Myocyte (in vitro differentiated cells): ENCODE results near the gene TPP1. TPM values are rescaled to one million over a fixed set of nuclear protein-coding genes. Genes with fewer than 3 reads are reported as not detected.

Experiments used
- DNase-seq: peaks from one replicate; pipeline ENCODE4 v3.0.0-alpha.2; 2012; ENCODE audit warnings: low read depth
- total RNA-seq: library from RNA; depleted of rRNA; stranded (reverse); fragments of >200 nt; gene quantifications from 2 replicates; pipeline ENCODE4 v1.2.3, GENCODE V29; 2014

The TPP1 gene
- total RNA-seq, 1 donor from 2014 or later: 55.4 TPM

GRCh38 chr11:6647836-6648235 lies 28.6 kb upstream of the TPP1 start:
- no peak for DNase-seq

DNA sequence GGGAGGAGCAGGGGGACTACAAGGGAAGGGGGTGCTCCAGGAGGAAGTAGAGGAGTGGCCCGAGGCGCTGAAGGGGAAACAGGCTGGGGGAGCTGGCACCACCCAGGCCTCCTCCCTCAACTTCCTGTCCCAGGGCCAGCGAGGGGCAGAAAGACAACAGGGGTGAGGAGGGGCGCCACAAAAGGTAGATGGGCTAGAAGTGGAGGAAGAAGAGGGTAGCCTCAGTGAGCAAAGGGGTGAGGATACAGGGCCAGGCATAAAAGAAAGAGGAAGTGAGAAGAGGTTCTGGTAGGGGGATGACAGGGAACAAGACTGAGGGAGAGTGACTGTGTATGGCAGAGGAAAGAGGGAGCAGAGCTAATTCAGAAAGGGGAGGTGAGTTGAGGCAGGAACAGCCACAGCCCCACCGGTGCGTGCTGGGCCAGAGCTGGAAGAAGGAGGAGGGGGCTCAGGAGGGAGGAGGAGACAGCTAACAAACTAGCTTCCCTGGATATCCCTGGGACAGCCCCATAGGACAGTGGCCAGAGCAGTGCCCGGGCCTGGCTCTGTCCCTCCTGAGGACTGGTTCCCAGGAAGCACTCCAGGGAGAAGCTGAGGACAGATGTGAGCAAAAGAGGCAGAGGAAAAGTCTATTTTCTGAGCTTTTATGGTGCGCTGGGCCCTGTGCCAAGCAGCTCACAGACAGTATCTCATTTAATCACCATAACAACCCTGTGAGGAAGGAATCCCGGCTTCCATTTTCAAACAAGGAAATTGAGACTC lies 27.9 kb upstream of the TPP1 start:
- no peak for DNase-seq

GRCh38 chr11:6646576-6646917 lies 27.3 kb upstream of the TPP1 start:
- no peak for DNase-seq

GRCh38 chr11:6646071-6646470 lies 26.8 kb upstream of the TPP1 start:
- peak; percentile 89 for DNase-seq

DNA sequence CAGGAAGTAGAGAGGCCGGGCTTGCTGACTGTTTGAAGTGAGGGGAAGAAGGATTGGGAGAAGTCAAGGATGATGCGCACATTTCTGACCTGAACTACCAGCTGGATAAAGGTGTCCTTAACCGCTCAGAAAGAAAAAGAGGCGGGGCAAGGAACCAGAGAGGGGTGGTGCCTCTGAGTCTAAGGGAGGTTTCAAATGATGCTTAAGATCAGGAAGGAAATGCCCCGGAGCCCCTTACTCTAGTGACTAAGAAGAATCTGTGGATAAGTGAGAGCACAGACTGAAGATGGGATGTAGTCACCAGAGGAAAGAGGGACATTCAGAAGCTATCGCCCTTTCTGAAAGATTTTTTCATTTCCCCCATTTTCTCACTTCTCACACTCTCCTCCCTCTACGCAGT lies 23.7 kb upstream of the TPP1 start:
- DNase-seq: no peak

- no peak for DNase-seq
Observed at GRCh38 chr11:6640985-6641701, 21.9 kb upstream of the TPP1 start.

GRCh38 chr11:6640036-6640984 lies 21.1 kb upstream of the TPP1 start:
- DNase-seq: no peak

GRCh38 chr11:6638429-6638828 lies 19.2 kb upstream of the TPP1 start:
- no peak for DNase-seq

- DNase-seq: no peak
Observed at GRCh38 chr11:6637871-6638270, 18.6 kb upstream of the TPP1 start.

GRCh38 chr11:6636480-6636879 lies 17.3 kb upstream of the TPP1 start:
- DNase-seq: no peak

DNA sequence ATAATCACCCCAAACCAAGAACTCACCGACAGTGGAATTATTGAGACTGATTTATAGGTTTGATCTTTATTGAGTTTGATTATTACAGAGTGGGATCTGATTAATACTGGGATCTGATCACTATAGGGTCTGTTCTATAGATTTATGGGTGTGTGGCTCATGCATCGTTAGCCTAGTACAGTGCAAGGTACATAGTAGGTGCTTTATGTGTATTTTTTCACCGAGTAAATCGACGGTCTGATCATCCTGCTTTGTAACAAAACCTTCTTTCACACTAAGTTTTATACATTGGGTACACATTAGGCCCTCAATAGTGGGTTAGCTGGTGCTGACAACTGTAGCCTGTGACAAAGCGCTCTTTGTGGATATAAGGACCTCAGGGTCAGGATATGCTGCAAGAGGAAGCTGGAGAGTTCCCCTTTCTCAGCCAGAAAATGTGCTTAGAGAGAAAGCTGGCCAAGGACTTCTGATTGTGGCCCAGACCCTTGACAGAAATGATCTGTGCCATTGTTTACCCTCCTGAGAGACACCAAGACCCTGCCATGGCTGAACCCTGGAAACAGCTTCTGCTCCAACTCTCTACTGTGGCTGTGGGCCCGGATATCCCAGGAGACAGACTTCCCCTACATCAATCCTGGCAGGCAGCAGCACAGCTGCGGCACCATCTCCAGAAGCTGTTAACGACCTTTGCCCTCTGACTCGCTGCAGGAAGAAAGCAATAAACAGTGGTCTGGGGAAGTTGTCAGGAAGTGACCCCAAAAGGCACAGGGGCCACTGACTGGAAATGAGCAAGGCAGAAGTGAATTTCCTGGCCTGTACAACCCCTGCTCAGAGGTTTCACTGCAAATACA lies 16.1 kb upstream of the TPP1 start:
- peak; percentile 53 for DNase-seq

DNA sequence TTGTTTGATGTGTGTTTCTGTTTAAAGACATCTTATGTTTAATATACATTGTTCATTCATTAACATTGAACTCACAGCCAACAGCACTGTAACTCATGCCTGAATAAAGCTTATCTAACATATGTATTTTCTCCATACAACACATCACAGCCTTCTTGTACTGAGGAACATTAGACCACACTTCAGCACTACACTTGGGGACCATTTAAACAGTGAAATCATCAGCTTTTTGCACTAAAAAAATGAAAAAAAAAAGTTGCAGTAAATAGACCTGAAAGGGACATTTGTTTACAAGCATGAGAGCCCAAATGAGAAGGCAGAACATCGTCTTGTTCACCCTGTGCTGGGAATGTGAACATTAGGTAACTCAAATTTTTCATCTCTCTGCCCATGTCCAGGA lies 15.3 kb upstream of the TPP1 start:
- no peak for DNase-seq

DNA sequence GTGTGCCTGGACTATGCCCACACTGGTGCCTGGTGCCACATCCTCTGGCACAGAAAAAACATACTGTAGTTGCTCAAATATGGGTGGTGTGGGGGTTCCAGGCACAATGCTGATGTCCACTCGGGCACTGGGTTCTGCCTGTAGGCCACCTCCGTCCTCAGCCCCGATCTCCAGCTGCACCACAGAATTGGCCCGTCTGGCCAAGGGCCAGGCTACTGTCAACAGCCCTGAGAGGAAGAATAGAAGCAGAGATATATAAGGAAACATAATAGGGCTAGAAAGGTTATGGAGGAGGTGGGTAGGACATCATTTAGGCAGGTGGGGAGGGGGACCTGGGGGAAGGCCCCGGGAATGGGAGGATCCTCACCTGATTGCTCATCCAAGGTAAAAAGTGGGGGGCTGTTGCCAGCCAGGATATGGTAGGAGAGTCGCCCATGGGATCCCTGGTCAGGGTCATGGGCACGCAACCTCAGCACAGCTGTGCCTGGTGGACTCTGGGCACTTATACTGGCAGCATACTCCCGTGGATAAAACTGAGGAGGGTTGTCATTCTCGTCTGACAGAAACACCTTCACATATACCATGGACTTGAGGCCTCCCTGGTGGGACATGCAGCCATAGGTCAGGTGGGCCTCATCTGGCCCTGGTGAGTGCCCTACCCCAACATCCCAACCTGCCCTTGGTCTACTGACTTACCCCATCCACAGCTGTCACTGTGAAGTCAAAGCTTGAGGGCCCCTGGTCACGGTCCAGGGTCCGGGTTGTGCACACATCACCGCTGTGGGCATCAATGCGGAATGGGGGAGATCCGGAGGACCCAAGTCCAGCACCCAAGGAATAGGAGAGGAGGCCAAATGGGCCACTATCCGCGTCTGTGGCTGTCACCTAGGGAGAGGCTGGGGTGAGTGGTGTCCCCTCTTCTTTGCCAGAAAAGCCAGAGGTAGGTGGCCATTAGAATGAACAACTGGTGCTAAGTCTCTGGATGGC lies 14.5 kb upstream of the TPP1 start:
- no peak for DNase-seq

DNA sequence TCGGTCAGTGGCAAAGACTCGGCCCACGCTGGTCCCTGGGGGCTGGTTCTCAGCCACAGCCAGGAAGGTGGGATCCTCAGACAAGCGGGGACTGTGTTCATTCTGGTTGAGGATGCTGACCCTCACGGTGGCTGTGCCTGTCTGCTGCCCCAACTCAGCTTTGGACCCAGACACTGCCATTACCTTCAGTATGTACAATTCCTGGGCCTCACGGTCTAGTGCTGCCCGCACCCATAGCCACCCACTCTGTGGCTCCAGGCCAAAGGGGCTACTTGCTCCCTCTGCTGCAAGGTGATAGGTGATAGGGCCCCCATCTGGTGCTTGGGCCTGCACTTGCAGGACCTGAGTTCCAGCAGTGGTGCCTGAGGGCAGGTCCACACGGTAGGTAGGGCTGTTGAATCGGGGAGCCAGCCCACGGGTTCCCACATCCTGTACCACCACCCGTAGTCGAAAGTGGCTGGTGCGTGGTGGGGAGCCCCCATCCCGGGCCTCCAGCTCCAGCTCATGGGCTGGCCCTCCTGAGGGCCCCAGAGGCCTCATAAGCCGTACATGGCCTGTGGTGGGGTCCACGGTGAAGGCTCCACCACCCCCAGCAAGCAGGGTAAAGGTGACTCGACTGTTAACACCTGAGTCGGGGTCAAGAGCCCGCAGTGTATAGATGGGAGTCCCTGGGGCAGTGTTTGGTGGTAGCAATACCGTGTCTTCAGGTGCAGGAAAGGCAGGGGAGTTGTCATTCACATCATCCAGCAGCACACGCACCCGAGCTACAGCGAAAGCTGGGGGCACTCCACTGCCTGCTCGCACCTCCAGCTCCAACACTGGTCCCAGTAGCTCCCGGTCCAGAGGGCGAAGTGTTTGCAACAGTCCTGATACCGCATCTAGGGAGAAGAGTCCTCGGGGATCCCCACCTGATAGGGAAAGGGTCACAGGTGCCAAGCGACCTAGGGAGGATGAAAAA lies 13.2 kb upstream of the TPP1 start:
- DNase-seq: no peak

- DNase-seq: no peak
Observed at GRCh38 chr11:6631361-6631890, 12.2 kb upstream of the TPP1 start.

- no peak for DNase-seq
Observed at GRCh38 chr11:6630632-6631291, 11.5 kb upstream of the TPP1 start.

GRCh38 chr11:6629892-6630631 lies 10.8 kb upstream of the TPP1 start:
- no peak for DNase-seq
